ENCODE results near the gene ZNF343. TPM values are rescaled to one million over a fixed set of nuclear protein-coding genes. Genes with fewer than 3 reads are reported as not detected.
"Not testable (repeated sequence)": the region's sequence is repeated elsewhere in the genome, so short reads cannot be mapped to it uniquely, and the experiment has no call there.

The ZNF343 gene
- total RNA-seq, 4 donors from 2014 or later: 6.1 to 14.3 (median 12.7) TPM

GRCh38 chr20:2528671-2529271 is 20.1 kb upstream of the ZNF343 start:
- no peak overlapping the region for H3K4me3 ChIP-seq
- TF ChIP-seq POLR2A (IDR thresholded peaks at IDR 0.05): no peak
- H3K9me3 ChIP-seq: no peaks in the 10 kb centered on the region
- no peak overlapping the region for H3K27ac ChIP-seq
- intact Hi-C loops (cut with DNase I; ENCODE audit: low total_unique reads) (no loop called here), in situ Hi-C loops (cut with MboI; ENCODE audit: low sequenced_read_pairs in 4 of 4) (no loop called here)
- peaks cover 0 to 12% of the 10 kb centered on the region in 2 donors for H3K4me1 ChIP-seq
- ATAC-seq (no peak), DNase-seq (no peak)
- no peaks in the 10 kb centered on the region for H3K27me3 ChIP-seq
- no peaks in the 10 kb centered on the region for H3K36me3 ChIP-seq

- Histone ChIP-seq H3K4me3 (no peak overlapping the region), H3K4me1 (peaks cover 0 to 12% of the 10 kb centered on the region in 2 donors), H3K27me3 (peaks cover 0 to 4% (median 0%) of the 10 kb centered on the region in 3 donors), H3K9me3 (no peaks in the 10 kb centered on the region), H3K27ac (no peak overlapping the region), H3K36me3 (no peaks in the 10 kb centered on the region)
- TF ChIP-seq CTCF (IDR thresholded peaks at IDR 0.05 in 4 of 5, conservative IDR thresholded peaks at IDR 0.05 in 1 of 5) (no peak), POLR2A (IDR thresholded peaks at IDR 0.05) (no peak)
- ATAC-seq (no peak), DNase-seq (no peak)
- intact Hi-C loops (cut with DNase I; ENCODE audit: low total_unique reads): no loop called here
- in situ Hi-C loops (cut with MboI; ENCODE audit: low sequenced_read_pairs in 4 of 4): no loop called here
Measured at GRCh38 chr20:2527762-2528161, 19.0 kb upstream of the ZNF343 start.

GRCh38 chr20:2526218-2526583 is 17.5 kb upstream of the ZNF343 start:
- H3K4me1 ChIP-seq: peaks cover 0 to 12% of the 10 kb centered on the region in 2 donors
- ATAC-seq; H3K27me3 ChIP-seq; H3K4me3 ChIP-seq; DNase-seq; in situ Hi-C loops (cut with MboI; ENCODE audit: low sequenced_read_pairs in 4 of 4); H3K9me3 ChIP-seq; H3K36me3 ChIP-seq; H3K27ac ChIP-seq; intact Hi-C loops (cut with DNase I; ENCODE audit: low total_unique reads): not testable (repeated sequence)

- H3K27ac ChIP-seq: peak overlapping the region; percentile 68 to 86 (median 82)
- ATAC-seq (peak; percentile 51 to 61), DNase-seq (no peak)
- TF ChIP-seq CTCF (IDR thresholded peaks at IDR 0.05 in 4 of 5, conservative IDR thresholded peaks at IDR 0.05 in 1 of 5) (peak in 1 of 5 experiments; percentile 2), POLR2A (IDR thresholded peaks at IDR 0.05) (no peak)
- in situ Hi-C loops (cut with MboI; ENCODE audit: low sequenced_read_pairs in 4 of 4) (no loop called here), intact Hi-C loops (cut with DNase I; ENCODE audit: low total_unique reads) (loop anchor here (2.0 to 5.0 kb wide), 2 partner anchors 126 to 318 kb away; no protein-coding TSS in a partner anchor)
- no peaks in the 10 kb centered on the region for H3K36me3 ChIP-seq
- no peaks in the 10 kb centered on the region for H3K9me3 ChIP-seq
- H3K27me3 ChIP-seq: peaks cover 0 to 4% (median 0%) of the 10 kb centered on the region in 3 donors
- peak overlapping the region; percentile 70 to 85 (median 80) for H3K4me3 ChIP-seq
- H3K4me1 ChIP-seq: peaks cover 0 to 12% of the 10 kb centered on the region in 2 donors
Measured at GRCh38 chr20:2524709-2525506, 16.2 kb upstream of the ZNF343 start.

- peak; percentile 74 to 75 for ATAC-seq
- in situ Hi-C loops (cut with MboI; ENCODE audit: low sequenced_read_pairs in 4 of 4) (no loop called here), intact Hi-C loops (cut with DNase I; ENCODE audit: low total_unique reads) (loop anchor here (2.0 to 5.0 kb wide), 2 partner anchors 127 to 317 kb away; no protein-coding TSS in a partner anchor)
Measured at GRCh38 chr20:2523919-2524708, 15.4 kb upstream of the ZNF343 start.

GRCh38 chr20:2522826-2523429 is 14.2 kb upstream of the ZNF343 start:
- H3K27ac ChIP-seq; H3K36me3 ChIP-seq; H3K4me3 ChIP-seq; in situ Hi-C loops (cut with MboI; ENCODE audit: low sequenced_read_pairs in 4 of 4); H3K9me3 ChIP-seq; H3K27me3 ChIP-seq; ATAC-seq; DNase-seq: not testable (repeated sequence)
- intact Hi-C loops (cut with DNase I; ENCODE audit: low total_unique reads): loop anchor here (5.0 kb wide), 1 partner anchor 316 kb away; no protein-coding TSS in a partner anchor
- H3K4me1 ChIP-seq: peaks cover 0 to 12% of the 10 kb centered on the region in 2 donors

More at GRCh38 chr20:2523919-2524708, 15.4 kb upstream of the ZNF343 start:
- DNase-seq: peak; percentile 53 to 64
- H3K36me3 ChIP-seq: no peaks in the 10 kb centered on the region
- no peaks in the 10 kb centered on the region for H3K9me3 ChIP-seq
- H3K4me3 ChIP-seq: peak overlapping the region; percentile 70 to 85 (median 80)
- peak overlapping the region; percentile 68 to 86 (median 82) for H3K27ac ChIP-seq
- peaks cover 0 to 12% of the 10 kb centered on the region in 2 donors for H3K4me1 ChIP-seq
- TF ChIP-seq CTCF (IDR thresholded peaks at IDR 0.05 in 4 of 5, conservative IDR thresholded peaks at IDR 0.05 in 1 of 5): peak; percentile 69 to 96 (median 89)
- TF ChIP-seq POLR2A (IDR thresholded peaks at IDR 0.05): peak; percentile 50 to 56
- H3K27me3 ChIP-seq: peaks cover 0 to 4% (median 0%) of the 10 kb centered on the region in 3 donors
